Sigmoid colon (tissue), 7 donors: ENCODE results near the gene FOXP3. TPM values are rescaled to one million over a fixed set of nuclear protein-coding genes. Genes with fewer than 3 reads are reported as not detected.

ENCODE experiments used
- DNase-seq: peaks from one replicate; pipeline ENCODE4 v3.0.0-alpha.2; 2019
- H3K27ac ChIP-seq, 4 donors: fragments of 200-600 bp; sonication (generic); one replicate each; pipeline ENCODE4 v1.5.1; 2016 to 2019; ENCODE audit warnings: mild to moderate bottlenecking in 1 of 4
- H3K27me3 ChIP-seq, 3 donors: fragments of 200-600 bp; sonication (generic); one replicate each; pipeline ENCODE4 v1.5.1; 2019; ENCODE audit warnings: mild to moderate bottlenecking in 1 of 3
- H3K36me3 ChIP-seq, 4 donors: fragments of 200-600 bp; sonication (generic); one replicate each; pipeline ENCODE4 v1.5.1; 2016 to 2019
- H3K4me1 ChIP-seq, 4 donors: fragments of 200-600 bp; sonication (generic); one replicate each; pipeline ENCODE4 v1.5.1; 2017 to 2019
- H3K4me3 ChIP-seq, 4 donors: fragments of 200-600 bp; sonication (generic); one replicate each; pipeline ENCODE4 v1.5.1; 2017 to 2019; ENCODE audit warnings: mild to moderate bottlenecking in 2 of 4, moderate library complexity in 1 of 4
- H3K9me3 ChIP-seq, 4 donors: fragments of 200-600 bp in 3 of 4; sonication (generic) in 3 of 4; one replicate each; pipeline versions ENCODE4 v1.5.1 to v1.6.1; 2013 to 2019
- EP300 ChIP-seq, 4 donors: sonication (generic); formaldehyde crosslinking; IDR thresholded peaks; one replicate each; pipeline ENCODE4 v1.6.1; 2017; ENCODE audit warnings: antibody characterized with exemption in 4 of 4
- POLR2A ChIP-seq, 2 donors: fragments of 450-650 bp; IDR thresholded peaks; one replicate each; pipeline ENCODE4 v1.6.1; 2016; ENCODE audit warnings: antibody characterized with exemption in 2 of 2, mild to moderate bottlenecking in 2 of 2, moderate library complexity in 2 of 2
- POLR2AphosphoS5 ChIP-seq, 4 donors: sonication (generic); formaldehyde crosslinking; IDR thresholded peaks; one replicate each; pipeline ENCODE4 v1.6.1; 2017; ENCODE audit warnings: antibody characterized with exemption in 4 of 4
- WGBS, 2 donors: extraction: QIAGEN DNeasy Blood & Tissue Kit; methylation state at CpG; one replicate each; pipeline ENCODE4 v1.1.7; 2013; 5-methylcytosine and 5-hydroxymethylcytosine counted together
- intact Hi-C: fragments of 100-400 bp; cut with DNase I; formaldehyde crosslinking; loops from one replicate; pipeline ENCODE4 v1.15.1; 2023
- polyA plus RNA-seq, 3 donors: library from polyadenylated mRNA; stranded (reverse); fragments of 200-250 nt; gene quantifications; one replicate each; pipeline ENCODE4 v1.2.3, GENCODE V29; 2013
- total RNA-seq, 4 donors: library from RNA; depleted of rRNA; stranded (reverse); fragments of >200 nt; gene quantifications; one replicate each; pipeline ENCODE4 v1.1.0, GENCODE V29; 2016
- TF ChIP-seq, protein P1 (sequence below), 4 experiments: fragments of 450-650 bp in 3 of 4; fragments of 200-600 bp in 1 of 4; IDR thresholded peaks; one replicate each; pipeline ENCODE4 v1.5.1; 2016 to 2019; ENCODE audit warnings: antibody characterized with exemption in 4 of 4, mild to moderate bottlenecking in 3 of 4, moderate library complexity in 2 of 4
- donor health status: healthy with polysubstance abuse.
- donor health status: Bipolar disorder and iron deficiency.
- donor health status: healthy.

The FOXP3 gene
- total and polyA plus RNA-seq, 7 donors = 3.1 TPM; not detected in 6

GRCh38 chrX:49256268-49256995, 8.1 kb downstream of the FOXP3 start:
- Histone ChIP-seq H3K9me3 (no peaks in the 10 kb centered on the region), H3K36me3 (no peaks in the 10 kb centered on the region), H3K27ac (no peak overlapping the region), H3K4me1 (no peaks in the 10 kb centered on the region), H3K4me3 (no peak overlapping the region), H3K27me3 (peaks cover 0 to 3% (median 0%) of the 10 kb centered on the region in 3 donors)
- intact Hi-C loops = no loop called here
- DNase-seq = no peak
- TF ChIP-seq POLR2A (IDR thresholded peaks at IDR 0.05) (no peak), POLR2AphosphoS5 (IDR thresholded peaks at IDR 0.05) (no peak), EP300 (IDR thresholded peaks at IDR 0.05) (no peak)
- TF ChIP-seq, protein P1, sequence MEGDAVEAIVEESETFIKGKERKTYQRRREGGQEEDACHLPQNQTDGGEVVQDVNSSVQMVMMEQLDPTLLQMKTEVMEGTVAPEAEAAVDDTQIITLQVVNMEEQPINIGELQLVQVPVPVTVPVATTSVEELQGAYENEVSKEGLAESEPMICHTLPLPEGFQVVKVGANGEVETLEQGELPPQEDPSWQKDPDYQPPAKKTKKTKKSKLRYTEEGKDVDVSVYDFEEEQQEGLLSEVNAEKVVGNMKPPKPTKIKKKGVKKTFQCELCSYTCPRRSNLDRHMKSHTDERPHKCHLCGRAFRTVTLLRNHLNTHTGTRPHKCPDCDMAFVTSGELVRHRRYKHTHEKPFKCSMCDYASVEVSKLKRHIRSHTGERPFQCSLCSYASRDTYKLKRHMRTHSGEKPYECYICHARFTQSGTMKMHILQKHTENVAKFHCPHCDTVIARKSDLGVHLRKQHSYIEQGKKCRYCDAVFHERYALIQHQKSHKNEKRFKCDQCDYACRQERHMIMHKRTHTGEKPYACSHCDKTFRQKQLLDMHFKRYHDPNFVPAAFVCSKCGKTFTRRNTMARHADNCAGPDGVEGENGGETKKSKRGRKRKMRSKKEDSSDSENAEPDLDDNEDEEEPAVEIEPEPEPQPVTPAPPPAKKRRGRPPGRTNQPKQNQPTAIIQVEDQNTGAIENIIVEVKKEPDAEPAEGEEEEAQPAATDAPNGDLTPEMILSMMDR (IDR thresholded peaks at IDR 0.05) = no peak
- 85 to 88% methylated on average over 9 of the region's 9 CpGs for WGBS, 2 donors

GRCh38 chrX:49254639-49255038, 9.9 kb downstream of the FOXP3 start:
- Histone ChIP-seq H3K27ac (no peak overlapping the region), H3K4me3 (no peak overlapping the region), H3K27me3 (peaks cover 0 to 3% (median 0%) of the 10 kb centered on the region in 3 donors), H3K36me3 (peaks cover 0 to 7% (median 0%) of the 10 kb centered on the region in 4 donors), H3K9me3 (no peaks in the 10 kb centered on the region), H3K4me1 (no peaks in the 10 kb centered on the region)
- no peak for TF ChIP-seq EP300 (IDR thresholded peaks at IDR 0.05)
- TF ChIP-seq, protein P1 (IDR thresholded peaks at IDR 0.05) = no peak
- DNase-seq = no peak
- intact Hi-C loops = no loop called here
- WGBS, 2 donors = 92 to 98% methylated on average over 7 of the region's 7 CpGs

DNA sequence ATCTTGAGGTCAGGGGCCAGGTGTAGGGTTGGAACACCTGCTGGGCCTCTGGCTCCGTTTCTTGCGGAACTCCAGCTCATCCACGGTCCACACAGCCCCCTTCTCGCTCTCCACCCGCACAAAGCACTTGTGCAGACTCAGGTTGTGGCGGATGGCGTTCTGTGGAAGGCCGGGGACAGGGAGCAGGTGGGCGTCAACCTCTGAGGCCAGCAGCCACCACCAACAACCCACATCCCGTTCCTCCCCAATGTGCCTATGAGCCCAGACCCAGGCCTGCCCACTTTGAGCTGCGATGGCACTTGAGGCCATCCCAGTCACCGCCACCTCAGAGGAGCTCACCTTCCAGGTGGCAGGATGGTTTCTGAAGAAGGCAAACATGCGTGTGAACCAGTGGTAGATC, 13.2 kb downstream of the FOXP3 start:
- no peaks in the 10 kb centered on the region for H3K9me3 ChIP-seq
- no peak overlapping the region for H3K27ac ChIP-seq
- intact Hi-C loops = no loop called here
- TF ChIP-seq, protein P1 (IDR thresholded peaks at IDR 0.05) = no peak
- WGBS, 2 donors = 93 to 94% methylated on average over 13 of the region's 13 CpGs
- no peaks in the 10 kb centered on the region for H3K4me1 ChIP-seq
- DNase-seq = no peak
- H3K4me3 ChIP-seq = no peak overlapping the region
- H3K27me3 ChIP-seq = no peaks in the 10 kb centered on the region
- H3K36me3 ChIP-seq = peaks cover 0 to 13% (median 3%) of the 10 kb centered on the region in 4 donors

- TF ChIP-seq, protein P1 (IDR thresholded peaks at IDR 0.05) = no peak
- TF ChIP-seq POLR2A (IDR thresholded peaks at IDR 0.05) (no peak), POLR2AphosphoS5 (IDR thresholded peaks at IDR 0.05) (no peak), EP300 (IDR thresholded peaks at IDR 0.05) (no peak)
- intact Hi-C loops = no loop called here
- 91 to 93% methylated on average over 9 of the region's 9 CpGs for WGBS, 2 donors
- H3K27ac ChIP-seq = no peak overlapping the region
- peaks cover 0 to 17% (median 3%) of the 10 kb centered on the region in 4 donors for H3K36me3 ChIP-seq
- no peaks in the 10 kb centered on the region for H3K9me3 ChIP-seq
- no peak overlapping the region for H3K4me3 ChIP-seq
- DNase-seq = no peak
- H3K4me1 ChIP-seq = no peaks in the 10 kb centered on the region
- H3K27me3 ChIP-seq = no peaks in the 10 kb centered on the region
These were observed 13.9 kb downstream of the FOXP3 start for GRCh38 chrX:49250578-49250977.

GRCh38 chrX:49250066-49250465, 14.4 kb downstream of the FOXP3 start:
- DNase-seq = no peak
- Histone ChIP-seq H3K4me3 (no peak overlapping the region), H3K36me3 (peaks cover 0 to 17% (median 3%) of the 10 kb centered on the region in 4 donors), H3K27me3 (no peaks in the 10 kb centered on the region), H3K27ac (no peak overlapping the region), H3K9me3 (no peaks in the 10 kb centered on the region), H3K4me1 (no peaks in the 10 kb centered on the region)
- TF ChIP-seq, protein P1 (IDR thresholded peaks at IDR 0.05) = no peak
- TF ChIP-seq EP300 (IDR thresholded peaks at IDR 0.05) = no peak
- TF ChIP-seq POLR2A (IDR thresholded peaks at IDR 0.05) = no peak
- no peak for TF ChIP-seq POLR2AphosphoS5 (IDR thresholded peaks at IDR 0.05)
- WGBS, 2 donors = 97% methylated on average over 13 of the region's 13 CpGs
- intact Hi-C loops = no loop called here
